Activated CD4-positive, alpha-beta T cell treated with anti-CD3 and anti-CD28 coated beads for 1 hour (primary cell): ENCODE data around the gene ZBTB33.

Experiments used
- DNase-seq: peaks from one replicate; pipeline ENCODE4 v3.0.0-alpha.2; 2020

ZBTB33 gene

GRCh38 chrX:120269373-120270035 lies 18.9 kb downstream of the ZBTB33 start:
- DNase-seq: no peak

- DNase-seq: no peak
Observed at GRCh38 chrX:120270567-120270966, 20.0 kb downstream of the ZBTB33 start.

GRCh38 chrX:120271218-120271617 lies 20.6 kb downstream of the ZBTB33 start:
- DNase-seq: no peak

GRCh38 chrX:120274145-120274544 lies 23.5 kb downstream of the ZBTB33 start:
- no peak for DNase-seq

GRCh38 chrX:120274958-120275357 lies 24.3 kb downstream of the ZBTB33 start:
- DNase-seq: no peak

GRCh38 chrX:120281021-120281624 lies 30.5 kb downstream of the ZBTB33 start:
- DNase-seq: no peak

GRCh38 chrX:120281761-120282160 lies 31.1 kb downstream of the ZBTB33 start:
- no peak for DNase-seq

GRCh38 chrX:120282697-120283096 lies 32.1 kb downstream of the ZBTB33 start:
- DNase-seq: no peak

- DNase-seq: no peak
Observed at GRCh38 chrX:120286733-120287512, 36.3 kb downstream of the ZBTB33 start.

GRCh38 chrX:120287513-120288112 lies 37.0 kb downstream of the ZBTB33 start:
- no peak for DNase-seq

- no peak for DNase-seq
Observed at GRCh38 chrX:120290107-120290506, 39.5 kb downstream of the ZBTB33 start.

GRCh38 chrX:120291211-120291610 lies 40.6 kb downstream of the ZBTB33 start:
- no peak for DNase-seq

- DNase-seq: no peak
Observed at GRCh38 chrX:120293015-120293414, 42.4 kb downstream of the ZBTB33 start.

GRCh38 chrX:120294651-120295050 lies 44.0 kb downstream of the ZBTB33 start:
- DNase-seq: no peak

- no peak for DNase-seq
Observed at GRCh38 chrX:120297923-120298322, 47.3 kb downstream of the ZBTB33 start.

GRCh38 chrX:120299928-120300327 lies 49.3 kb downstream of the ZBTB33 start:
- no peak for DNase-seq

GRCh38 chrX:120301497-120301896 lies 50.9 kb downstream of the ZBTB33 start:
- no peak for DNase-seq

- DNase-seq: no peak
Observed at GRCh38 chrX:120301960-120302359, 51.3 kb downstream of the ZBTB33 start.

GRCh38 chrX:120302434-120302833 lies 51.8 kb downstream of the ZBTB33 start:
- peak; percentile 9 for DNase-seq

- DNase-seq: no peak
Observed at GRCh38 chrX:120304256-120304655, 53.6 kb downstream of the ZBTB33 start.

- DNase-seq: no peak
Observed at GRCh38 chrX:120305531-120306141, 55.0 kb downstream of the ZBTB33 start.

GRCh38 chrX:120306630-120307029 lies 56.0 kb downstream of the ZBTB33 start:
- DNase-seq: no peak
